Kidney capillary endothelial cell (primary cell): Measurements from ENCODE around the gene CFAP45.
A peak's percentile ranks its signal among the peaks of the same experiment; 100 is the strongest.

ENCODE experiments used
- DNase-seq: peaks from one replicate; pipeline ENCODE4 v3.0.0-alpha.2; 2018; ENCODE audit warnings: low spot score

CFAP45 gene

DNA sequence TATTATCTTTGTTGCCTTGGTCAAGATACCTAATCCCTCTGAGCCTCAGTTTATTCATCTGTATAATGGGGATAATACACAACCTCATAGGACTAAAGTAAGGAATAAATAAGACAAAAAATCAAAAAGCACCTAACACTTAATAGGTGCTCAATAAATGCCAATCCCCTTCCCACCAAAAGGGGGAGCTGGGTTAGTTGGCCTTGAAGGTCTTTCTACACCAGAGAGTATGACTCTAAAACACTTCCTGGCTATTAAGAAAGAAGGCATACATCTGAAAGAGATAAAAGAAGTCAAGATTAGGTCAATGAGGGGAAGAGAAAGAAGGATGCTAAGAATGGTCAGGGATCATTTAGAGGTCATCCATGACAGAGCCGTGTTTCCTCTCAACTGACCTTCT lies 48.6 kb downstream of the CFAP45 start:
- no peak for DNase-seq

DNA sequence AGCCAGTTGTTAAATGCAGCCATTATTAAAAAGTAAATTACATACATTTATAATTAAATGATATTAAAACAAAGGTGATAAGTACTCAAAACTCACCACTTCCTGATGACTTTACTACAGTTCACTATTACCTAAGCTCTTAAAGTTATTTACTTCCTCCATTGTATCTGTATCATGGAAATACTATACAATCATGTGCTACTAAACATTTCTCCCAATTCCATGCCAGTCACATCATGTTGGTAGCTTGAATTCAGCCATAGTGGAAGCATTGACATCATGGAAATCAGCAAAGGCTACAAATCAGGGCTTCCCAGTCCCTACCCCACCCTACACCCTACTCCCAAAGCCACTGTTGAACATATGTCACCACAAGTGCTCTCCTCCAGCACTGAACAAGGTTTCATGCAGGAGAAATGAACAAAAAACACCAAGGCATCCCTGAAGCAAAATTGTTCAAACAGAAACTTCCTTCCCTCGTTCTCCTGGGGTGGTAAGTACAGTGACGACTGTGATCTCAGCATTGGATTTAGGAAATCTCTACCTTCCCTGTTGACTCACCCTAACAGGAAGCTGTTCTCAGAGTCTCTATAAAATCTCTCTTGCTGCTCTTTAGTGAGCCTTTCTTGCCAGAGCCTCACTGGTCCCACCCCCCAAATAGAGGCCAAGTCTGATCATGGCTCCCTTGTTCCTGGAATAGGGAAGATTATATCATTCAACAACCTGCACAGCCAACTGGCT lies 50.2 kb downstream of the CFAP45 start:
- DNase-seq = peak; percentile 41

DNA sequence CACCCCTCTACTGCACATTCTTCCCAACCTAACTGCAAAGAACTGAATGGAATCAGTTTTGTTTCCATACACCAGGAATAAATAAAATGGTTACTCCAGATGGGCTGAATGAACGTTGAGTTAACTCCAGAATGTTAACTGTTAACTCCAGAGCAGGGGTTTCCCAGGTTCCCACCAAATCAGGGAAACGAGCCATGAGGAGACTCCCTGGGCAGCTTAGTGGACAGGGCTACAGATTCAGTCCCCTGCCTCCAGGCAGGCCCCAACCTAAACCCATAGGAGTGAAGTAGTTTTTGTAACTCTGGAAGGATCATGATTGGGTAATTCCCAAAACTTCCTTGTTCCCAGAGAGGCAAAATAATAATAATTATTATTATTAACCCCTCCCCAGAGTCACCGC lies 51.6 kb downstream of the CFAP45 start:
- no peak for DNase-seq

DNA sequence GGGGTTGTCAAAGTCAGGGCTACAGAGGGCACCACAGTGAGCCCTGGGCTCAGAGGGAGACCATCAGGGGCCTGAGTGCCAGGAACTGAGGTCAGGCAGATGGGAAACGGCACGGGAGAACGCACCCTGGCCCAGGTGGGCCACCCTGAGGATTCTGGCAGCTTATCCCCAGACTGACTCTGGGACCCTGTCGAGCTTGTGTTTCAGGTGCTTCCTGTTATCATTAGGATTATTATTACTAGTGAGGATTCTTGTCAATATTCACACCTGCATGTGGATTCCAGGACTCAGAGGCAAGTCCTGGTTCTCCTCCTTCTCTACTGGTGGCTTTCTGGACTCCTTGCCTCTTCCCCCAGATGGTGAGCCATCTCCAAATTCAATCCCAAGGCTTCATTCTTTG lies 52.7 kb downstream of the CFAP45 start:
- DNase-seq = no peak

DNA sequence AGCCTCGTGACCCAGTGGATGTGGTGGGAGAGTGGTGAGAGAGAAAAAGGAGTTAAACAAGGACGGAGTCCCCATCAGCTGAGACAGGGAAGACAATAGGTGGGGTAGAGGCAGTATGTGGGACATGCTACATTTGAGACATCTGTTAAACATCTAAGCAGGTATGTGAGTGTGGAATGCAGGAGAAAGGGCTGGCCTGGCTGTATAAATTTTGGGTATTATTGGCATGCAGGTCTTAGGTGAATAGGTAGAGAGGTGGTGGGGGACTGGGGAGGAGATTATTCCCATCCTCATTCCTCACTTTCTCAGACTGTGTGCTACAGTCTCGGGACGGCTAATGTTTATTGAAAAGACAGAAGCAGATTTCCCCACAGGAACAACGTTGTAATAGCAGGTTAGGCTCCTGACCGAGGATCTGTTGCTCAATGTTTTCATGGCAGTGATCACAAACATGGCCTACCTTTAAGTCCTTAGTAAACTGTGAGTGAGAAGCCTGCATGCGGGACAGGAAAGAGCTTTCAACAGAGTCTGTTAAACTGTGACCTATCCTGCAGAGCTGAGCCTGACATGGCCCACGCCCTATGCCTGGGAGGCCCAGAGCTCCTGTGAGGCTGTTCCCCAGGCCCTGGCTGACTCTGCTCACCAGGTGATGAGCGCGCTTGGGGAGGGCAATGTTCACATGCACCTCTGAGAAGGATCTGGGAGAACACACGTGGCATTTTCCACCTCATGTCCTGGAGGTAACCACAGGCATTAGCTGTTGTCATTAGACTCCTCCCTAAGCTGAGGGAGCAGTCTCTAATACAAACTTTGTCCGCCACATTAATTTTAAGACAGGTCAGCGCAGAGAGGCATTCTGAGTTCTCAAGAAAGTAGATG lies 54.0 kb downstream of the CFAP45 start:
- no peak for DNase-seq

DNA sequence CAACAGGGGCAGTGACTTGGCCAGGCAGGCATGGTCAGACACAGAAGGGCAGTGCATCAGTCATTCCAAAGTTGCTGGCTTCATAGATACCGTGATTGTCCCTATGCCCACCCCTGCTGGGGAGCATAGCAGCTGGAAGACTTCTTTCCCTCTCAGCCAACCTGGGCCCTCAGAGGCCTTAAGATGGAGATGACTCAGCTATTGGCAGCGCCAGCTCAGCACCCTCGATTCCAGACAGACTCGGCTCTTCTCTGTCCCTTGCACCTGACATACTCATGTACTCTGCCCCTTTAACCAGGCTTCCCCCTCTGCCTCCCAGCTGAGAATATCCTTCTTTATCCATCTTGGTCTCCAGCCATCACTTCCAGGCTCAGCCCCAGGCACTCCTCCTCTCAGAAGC lies 56.5 kb downstream of the CFAP45 start:
- DNase-seq = no peak

DNA sequence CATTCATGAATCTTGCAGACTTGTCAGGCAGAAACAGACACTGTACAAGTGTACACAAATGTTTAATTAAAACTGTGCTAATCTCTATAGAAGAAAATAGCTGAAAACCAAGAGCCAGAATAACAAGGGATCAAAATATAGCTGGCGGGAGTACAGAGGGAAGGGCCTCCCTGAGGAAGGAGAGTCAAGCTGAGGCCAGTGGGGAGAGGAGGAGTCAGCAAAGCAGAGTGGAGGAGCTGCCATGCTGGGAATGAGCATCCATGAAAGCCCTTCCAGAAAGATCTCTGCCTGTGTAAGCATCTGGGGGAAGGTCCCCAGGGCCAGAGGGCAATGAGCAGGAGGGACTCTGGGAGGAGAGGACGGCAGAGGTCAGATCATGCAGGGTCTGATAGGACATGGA lies 58.2 kb downstream of the CFAP45 start:
- no peak for DNase-seq

DNA sequence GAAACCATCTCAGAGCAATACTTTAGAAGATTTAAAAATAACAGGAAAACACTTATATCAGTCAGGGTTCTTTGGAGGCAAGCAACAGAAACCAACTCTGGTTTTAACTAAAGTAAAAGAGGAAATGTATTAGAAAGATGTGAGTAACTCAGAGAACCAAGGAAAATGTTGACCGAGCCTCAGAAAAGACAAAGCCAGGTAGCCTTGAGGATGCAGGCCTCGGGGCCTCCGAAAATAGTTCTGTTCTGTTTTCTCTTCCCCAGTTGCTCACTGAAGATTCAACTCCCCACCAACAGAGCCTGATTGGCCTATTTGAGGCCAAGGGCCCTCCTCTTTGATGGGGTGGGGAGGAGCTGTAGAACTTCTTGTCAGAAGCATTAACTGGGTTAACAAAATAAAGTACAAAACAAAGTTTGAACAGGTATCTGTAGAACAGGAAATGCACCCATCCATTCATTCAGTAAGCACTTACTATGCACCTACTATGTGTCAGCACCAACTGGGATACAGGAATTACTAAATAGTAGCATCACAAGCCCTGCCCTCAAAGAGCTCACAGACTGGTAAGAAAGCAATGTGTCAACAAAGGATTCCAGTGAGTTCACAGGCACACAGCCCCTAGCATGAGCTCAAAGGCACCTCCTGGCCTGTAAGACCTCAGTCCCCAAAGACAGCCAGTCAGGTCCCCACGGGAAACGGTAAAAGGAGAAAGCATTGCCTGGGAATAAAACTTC lies 60.7 kb downstream of the CFAP45 start:
- no peak for DNase-seq

DNA sequence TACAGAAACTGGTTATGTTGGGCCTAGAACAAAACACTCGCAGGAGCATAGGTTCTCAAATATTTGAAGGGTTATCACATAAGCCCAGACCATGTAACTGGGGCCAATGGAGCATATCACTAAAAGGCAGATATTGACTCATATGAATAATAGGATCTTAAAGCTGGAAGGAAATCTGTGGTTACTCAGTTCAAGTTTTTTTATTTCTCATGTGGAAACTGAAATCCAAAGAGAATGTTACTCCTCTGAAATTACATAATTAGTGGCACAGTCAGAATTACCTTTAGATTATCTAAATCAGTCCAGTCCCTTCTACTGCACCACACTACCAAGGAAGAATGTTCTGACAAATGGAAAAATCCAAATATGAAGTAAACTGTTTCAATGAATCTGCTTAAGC lies 61.2 kb downstream of the CFAP45 start:
- no peak for DNase-seq

DNA sequence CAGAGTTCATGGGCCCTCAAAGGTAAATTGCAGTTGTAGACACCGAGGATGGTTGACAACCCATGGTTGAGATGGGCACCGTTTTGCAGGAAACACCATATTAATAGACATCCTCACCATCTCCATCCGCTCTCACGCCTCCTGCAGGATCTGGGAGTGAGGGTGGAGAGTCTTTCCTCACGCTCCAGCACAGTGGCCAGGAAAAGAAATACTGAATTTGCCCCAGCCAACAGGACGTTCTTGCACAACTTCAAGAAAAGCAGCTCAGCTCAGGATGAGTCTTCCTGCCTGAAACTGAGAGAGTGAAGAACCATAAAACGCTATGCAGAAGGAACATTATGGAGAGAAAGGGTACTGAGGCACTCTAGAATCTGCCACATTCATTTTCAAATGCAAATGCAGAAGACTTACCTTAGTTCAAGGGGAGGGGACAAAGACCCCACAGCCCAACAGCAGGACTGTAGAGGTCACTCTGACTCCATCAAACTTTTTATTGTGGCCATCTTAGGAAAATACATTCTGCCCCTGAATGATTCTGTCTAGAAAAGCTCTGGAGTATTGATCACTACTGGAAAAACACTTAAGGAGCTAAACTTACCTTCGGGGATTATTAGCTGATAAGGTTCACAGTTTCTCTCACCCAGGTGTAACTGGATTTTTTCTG lies 64.0 kb downstream of the CFAP45 start:
- DNase-seq = no peak

DNA sequence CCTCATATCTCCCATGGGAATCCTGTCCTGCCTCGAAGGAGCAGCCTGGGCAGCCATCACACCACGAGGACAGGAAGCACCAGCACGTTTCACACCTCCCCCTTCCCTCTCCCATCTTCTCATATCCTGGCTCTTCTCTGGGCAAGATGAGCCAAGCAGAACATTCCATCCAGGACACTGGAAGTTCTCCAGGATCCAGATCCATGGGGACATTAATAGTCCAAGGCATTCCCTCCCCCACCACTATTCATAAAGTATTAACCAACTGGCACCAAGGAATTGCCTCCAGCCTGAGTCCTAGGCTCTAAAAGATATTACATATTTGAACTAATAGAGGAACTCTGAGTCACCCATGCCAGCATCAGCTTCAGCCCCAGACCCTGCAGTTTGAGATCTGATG lies 64.6 kb downstream of the CFAP45 start:
- DNase-seq = no peak

DNA sequence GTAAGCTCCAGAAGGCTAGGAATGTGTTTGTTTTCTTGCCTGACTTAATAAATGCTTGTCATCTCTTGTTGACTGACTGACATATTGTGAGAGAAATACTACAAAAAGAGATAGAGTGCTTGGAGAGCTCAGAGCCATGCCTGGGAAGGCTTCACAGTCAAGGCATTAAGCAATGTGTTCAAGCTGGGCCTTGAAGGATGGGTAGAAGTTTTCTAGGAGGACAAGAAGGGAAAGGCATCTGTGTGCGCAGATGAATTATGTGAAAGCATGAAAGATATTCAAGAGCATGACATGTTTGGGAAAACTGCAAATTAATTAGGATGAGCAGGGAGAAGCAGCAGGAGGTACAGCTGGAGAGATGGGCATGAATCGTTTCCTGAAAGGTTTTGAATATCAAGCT lies 67.7 kb downstream of the CFAP45 start:
- DNase-seq = no peak

DNA sequence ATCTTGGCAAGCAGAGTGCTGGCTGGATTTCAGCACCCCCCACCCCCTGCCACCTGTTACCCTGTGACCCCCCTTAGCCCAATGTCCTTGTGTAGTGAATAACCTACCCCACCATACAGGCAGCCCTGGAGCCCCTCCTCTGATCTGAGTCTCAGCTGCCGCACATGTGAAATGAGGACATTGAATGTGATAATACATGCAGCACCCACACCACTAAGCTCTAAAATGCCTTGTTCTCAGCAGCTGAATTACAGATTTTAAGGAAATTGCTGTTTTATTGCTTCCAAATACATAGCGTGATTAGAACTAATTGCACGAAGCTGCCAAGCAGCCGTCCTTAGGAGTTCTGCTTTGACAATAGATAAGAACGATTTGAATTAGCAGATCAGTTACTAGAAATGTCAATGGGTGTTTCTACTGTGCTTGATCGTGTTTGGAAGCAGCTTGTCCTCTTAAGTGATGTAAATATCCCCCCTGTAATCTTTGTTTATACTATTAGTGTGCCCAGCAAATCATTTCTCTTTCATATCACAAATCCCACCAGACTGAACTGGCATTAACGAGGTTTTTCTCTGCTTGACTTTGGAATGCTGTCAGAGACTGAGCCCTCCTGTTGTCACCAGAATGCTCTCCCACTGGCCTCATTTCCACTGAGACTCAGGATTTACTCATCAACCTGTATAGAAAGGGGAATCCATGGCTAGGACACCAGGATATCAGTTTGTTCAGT lies 68.4 kb downstream of the CFAP45 start:
- no peak for DNase-seq

DNA sequence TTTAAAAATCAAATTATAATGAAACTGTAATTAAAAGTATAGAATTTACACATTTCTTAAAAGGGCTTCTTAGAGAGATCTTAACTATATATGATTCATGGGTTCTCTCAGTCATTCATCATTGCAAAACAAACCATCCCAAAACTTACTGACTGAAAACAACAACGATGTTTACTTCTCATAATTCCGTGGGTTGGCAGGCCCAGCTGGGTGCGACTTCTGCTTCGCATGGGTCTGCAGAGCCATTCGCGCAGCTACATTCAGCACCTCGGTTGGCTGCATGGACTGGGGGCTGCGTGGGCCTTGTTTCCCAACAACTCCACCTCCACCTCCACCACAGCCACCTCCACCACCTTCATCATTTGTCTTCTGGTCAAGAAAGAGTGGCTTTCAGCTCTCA lies 69.2 kb downstream of the CFAP45 start:
- DNase-seq = no peak

DNA sequence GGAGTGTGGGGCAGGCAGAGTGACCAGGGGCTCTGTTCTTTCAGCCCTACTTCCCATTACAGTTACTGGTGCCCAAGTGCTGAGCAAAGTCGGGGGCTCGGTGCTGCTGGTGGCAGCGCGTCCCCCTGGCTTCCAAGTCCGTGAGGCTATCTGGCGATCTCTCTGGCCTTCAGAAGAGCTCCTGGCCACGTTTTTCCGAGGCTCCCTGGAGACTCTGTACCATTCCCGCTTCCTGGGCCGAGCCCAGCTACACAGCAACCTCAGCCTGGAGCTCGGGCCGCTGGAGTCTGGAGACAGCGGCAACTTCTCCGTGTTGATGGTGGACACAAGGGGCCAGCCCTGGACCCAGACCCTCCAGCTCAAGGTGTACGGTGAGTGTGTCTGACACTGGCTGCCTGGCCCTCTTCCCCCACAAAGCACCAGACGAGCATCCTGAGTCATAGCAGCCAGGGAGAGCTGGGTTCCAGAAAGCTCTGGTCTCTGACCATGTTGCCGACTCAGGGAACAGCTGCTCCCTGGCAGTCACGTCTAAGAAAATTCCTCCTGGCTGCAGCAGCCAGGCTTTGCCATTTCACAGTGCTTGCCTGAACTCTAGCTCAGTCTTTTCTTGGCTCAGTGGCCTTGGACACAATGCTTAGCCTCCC lies 70.0 kb downstream of the CFAP45 start:
- no peak for DNase-seq

DNA sequence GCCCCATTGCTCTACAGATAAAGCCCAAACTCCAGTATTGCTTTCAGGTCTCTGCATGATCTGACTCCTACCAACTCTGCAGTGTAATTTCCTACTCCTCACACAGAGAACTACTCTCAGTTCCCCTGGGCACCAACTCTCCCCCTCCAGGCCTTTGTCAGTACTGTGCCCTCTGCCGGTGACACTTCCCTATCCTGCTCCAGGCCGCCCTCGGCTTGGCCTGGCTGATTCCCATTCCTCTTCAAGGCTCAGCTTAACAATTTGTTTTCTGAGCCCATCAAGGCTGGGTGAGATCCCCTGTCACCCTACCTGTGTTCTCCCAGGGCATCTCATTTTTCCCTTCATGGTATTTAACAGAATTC lies 70.7 kb downstream of the CFAP45 start:
- DNase-seq = peak; percentile 9

DNA sequence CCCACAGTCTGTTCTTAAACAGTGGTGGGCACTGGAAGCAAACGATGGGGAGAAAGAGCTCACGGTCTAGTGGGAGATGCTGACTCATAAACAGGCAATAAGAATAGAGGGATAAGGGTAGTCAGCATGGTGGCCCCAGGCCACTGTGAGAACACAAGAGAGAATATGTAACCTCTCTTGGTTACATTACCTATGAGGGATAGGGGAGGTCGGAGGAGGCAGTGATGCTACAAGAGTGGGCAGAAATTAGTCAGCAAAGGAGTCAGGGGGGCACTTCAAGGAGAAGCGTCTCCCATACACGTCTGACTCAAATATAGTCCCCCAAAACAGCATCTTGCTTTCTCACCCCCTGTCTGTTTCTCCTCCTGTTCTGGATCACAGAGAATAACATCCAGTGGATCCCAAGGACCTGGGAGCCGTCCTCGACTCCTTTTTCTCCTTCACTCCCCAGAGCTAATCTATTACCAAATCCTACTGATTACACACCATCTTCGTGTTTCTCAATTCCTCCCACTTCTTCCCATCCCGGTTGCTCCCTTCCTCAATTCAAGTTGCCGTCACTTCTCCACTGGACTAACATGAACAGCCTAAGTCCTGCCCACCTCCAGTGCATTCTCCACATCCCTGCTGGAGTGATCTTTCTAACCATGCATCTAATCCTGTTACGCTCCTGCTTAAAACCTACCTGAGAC lies 71.2 kb downstream of the CFAP45 start:
- no peak for DNase-seq

DNA sequence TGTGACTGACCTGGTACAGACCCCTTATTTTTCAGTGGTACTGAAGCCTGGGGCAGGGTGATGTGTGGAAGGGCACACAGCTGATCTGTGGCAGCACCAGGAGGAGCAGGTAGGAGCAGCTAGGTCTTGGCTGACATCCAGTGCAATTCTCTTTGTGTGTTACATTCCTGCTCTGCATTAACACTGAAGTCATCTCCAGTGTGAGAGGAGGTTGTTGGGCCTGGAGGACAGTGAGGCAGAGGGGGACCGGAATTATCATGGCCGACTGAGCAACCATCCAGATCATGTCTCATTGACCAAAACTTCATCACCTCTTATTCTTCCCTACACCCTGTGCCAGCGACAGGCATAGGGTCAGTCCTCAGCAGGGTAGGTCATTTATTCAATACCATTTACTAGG lies 71.8 kb downstream of the CFAP45 start:
- no peak for DNase-seq

DNA sequence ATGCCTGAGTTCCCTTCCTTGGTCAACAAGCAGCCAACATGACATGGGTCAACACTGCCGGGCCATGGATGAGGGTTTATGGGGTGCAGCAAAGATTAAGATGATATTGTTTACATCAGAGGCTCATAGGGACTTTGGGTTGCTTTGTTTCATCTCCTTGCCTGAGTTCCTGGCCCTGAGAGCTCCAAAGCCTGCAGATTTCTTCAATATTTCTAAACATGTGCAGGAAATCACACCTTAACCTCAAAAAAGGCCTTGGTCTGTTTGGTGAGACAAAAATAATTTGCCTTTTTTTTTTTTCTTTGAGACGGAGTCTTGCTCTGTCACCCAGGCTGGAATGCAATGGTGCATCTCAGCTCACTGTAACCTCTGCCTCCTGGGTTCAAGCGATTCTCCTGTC lies 72.4 kb downstream of the CFAP45 start:
- no peak for DNase-seq

DNA sequence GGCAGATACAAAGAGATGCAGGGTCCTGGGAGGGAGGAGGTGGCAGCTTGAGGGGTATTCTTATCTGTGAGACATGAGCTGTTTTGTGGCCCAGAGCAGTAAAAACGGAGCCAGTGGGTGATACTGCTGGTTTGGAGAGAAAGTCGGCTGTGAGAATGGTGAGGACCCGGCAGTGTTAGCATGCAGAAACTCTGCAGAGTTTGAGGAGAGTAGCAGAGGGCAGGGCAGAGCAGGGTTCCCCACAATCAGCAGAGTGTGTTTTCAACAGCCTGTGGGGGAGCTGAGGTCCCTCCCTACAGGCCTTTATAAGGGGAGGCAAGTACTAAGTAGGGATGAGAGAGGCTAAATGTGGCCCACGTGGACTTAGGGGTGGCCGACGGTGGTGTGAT lies 72.9 kb downstream of the CFAP45 start:
- no peak for DNase-seq
